Measurements from ENCODE around the gene ANKFY1.
A peak's percentile ranks its signal among the peaks of the same experiment; 100 is the strongest.

ANKFY1 gene

GRCh38 chr17:4160294-4160859, 103.4 kb downstream of the ANKFY1 start:
- DNase-seq (ENCODE audit: extremely low read depth, low read depth): no peak
- H3K4me3 ChIP-seq (replicated peaks; ENCODE audit: low read depth, low read length): no peak overlapping the region
- TF ChIP-seq, protein P1, sequence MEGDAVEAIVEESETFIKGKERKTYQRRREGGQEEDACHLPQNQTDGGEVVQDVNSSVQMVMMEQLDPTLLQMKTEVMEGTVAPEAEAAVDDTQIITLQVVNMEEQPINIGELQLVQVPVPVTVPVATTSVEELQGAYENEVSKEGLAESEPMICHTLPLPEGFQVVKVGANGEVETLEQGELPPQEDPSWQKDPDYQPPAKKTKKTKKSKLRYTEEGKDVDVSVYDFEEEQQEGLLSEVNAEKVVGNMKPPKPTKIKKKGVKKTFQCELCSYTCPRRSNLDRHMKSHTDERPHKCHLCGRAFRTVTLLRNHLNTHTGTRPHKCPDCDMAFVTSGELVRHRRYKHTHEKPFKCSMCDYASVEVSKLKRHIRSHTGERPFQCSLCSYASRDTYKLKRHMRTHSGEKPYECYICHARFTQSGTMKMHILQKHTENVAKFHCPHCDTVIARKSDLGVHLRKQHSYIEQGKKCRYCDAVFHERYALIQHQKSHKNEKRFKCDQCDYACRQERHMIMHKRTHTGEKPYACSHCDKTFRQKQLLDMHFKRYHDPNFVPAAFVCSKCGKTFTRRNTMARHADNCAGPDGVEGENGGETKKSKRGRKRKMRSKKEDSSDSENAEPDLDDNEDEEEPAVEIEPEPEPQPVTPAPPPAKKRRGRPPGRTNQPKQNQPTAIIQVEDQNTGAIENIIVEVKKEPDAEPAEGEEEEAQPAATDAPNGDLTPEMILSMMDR (IDR thresholded peaks at IDR 0.05; ENCODE audit: low read depth, low read length, missing control alignments): no peak

DNA sequence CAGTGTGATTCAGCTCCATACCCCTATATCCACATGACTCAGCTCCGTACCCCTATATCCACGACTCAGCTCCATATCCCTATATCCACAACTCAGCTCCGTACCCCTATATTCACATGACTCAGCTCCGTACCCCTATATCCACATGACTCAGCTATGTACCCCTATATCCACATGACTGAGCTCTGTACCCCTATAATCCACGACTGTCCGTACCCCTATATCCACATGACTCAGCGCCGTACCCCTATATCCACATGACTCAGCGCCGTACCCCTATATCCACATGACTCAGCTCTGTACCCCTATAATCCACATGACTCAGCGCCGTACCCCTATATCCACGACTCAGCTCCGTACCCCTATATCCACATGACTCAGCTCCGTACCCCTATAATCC, 104.0 kb downstream of the ANKFY1 start:
- no peak overlapping the region for H3K4me3 ChIP-seq (replicated peaks; ENCODE audit: low read depth, low read length)
- TF ChIP-seq, protein P1 (IDR thresholded peaks at IDR 0.05; ENCODE audit: low read depth, low read length, missing control alignments): no peak
- DNase-seq (ENCODE audit: extremely low read depth, low read depth): no peak

DNA sequence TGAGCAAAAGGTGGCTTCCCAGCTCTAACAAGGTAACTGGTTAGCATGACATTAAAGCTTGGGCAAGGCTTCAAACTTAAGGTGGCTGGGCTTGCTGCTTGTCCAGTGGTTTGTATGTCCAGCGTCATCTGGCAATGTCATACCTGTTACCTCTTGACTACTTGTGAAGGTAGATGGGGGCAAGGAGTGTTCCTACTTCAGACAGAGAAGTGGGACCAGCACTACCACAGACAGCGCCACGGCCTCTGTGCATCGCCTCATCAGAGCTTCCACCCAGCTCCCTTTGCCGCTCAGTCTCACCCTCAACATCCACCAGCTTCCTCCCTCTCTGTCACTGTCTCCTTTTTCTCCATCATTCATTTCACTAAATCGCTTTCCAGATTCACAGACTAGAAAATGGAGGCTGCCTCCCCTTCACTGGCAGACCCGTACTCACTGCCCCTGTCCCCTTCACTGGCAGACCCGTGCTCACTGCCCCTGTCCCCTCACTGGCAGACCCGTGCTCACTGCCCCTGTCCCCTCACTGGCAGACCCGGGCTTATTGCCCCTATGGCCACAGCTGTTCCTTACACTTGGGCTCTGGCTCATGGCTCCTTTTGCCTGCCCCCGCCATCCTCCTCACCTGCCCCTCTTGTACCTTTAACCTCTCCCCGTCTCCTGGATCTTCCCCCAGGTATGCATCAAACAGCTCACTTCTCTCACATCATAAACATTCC, 106.0 kb downstream of the ANKFY1 start:
- no peak overlapping the region for H3K4me3 ChIP-seq (replicated peaks; ENCODE audit: low read depth, low read length)
- TF ChIP-seq, protein P1 (IDR thresholded peaks at IDR 0.05; ENCODE audit: low read depth, low read length, missing control alignments): no peak
- no peak for DNase-seq (ENCODE audit: extremely low read depth, low read depth)

DNA sequence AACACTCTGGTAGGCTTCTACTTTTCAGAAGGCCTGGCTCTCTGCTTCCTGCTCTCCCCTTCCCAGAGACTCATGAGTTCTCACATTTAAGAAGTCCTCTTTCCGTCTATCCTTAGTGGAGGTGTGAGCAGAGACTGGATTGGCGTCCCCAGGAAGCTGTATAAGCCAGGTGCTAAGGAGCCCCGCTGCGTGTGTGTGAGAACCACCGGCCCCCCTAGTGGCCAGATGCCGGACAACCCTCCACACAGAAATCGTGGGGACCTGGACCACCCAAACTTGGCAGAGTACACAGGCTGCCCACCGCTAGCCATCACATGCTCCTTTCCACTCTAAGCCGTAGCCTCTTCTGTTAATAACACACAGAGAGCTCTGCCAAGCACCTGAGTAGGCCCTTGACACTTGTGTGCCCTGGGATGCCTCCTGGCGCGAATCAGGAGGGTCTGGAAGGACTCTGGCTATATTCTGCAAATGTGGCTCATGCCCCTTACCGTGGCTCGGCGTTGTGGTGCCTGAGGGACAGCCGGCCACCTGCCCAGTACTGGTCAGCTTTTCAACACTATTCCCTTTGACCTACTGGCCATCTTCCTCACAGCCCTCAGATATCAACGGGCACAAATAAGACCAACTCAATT, 106.9 kb downstream of the ANKFY1 start:
- no peak for DNase-seq (ENCODE audit: extremely low read depth, low read depth)
- TF ChIP-seq, protein P1 (IDR thresholded peaks at IDR 0.05; ENCODE audit: low read depth, low read length, missing control alignments): peak; percentile 18
- no peak overlapping the region for H3K4me3 ChIP-seq (replicated peaks; ENCODE audit: low read depth, low read length)

DNA sequence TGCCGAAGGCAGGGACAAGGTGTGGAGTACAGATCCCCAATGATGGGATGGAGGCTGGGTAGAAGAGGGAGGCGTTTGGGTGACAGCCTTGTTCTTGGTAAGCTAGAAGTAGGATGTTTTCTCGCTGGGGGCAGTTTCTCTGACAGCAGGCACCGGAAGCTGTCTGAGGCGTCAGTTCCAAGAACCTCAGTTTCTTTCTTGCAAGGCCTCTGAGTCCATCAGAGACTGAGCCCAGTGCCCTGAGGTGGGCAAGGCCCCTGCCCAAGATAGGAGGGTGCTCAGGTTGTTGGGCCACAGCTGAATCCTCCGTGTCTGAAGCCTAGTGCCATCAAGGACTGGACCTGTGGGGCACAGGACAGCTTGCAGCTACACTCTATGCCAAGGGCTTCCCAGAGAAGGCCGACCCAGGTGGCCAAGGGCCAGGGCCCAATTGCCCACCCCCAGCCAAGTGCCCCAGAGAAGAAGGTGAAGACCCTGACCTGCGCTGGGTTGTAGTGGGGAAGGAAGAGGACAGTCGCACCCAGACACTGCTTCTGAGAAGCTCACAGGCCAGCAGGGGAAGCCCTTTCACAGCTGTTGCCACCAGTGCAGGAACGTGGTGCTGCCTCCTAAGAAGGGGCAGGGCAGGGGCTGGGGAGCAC, 107.7 kb downstream of the ANKFY1 start:
- TF ChIP-seq, protein P1 (IDR thresholded peaks at IDR 0.05; ENCODE audit: low read depth, low read length, missing control alignments): no peak
- no peak overlapping the region for H3K4me3 ChIP-seq (replicated peaks; ENCODE audit: low read depth, low read length)
- DNase-seq (ENCODE audit: extremely low read depth, low read depth): no peak

- H3K4me3 ChIP-seq (replicated peaks; ENCODE audit: low read depth, low read length): no peak overlapping the region
- TF ChIP-seq, protein P1 (IDR thresholded peaks at IDR 0.05; ENCODE audit: low read depth, low read length, missing control alignments): no peak
- no peak for DNase-seq (ENCODE audit: extremely low read depth, low read depth)
Measured at GRCh38 chr17:4154201-4154600, 109.6 kb downstream of the ANKFY1 start.
